Measurements from ENCODE around the gene NFYC. TPM values are rescaled to one million over a fixed set of nuclear protein-coding genes. Genes with fewer than 3 reads are reported as not detected.

NFYC gene
- total and polyA plus RNA-seq, 8 donors, result 54.6 to 98.1 (median 86.0) TPM

DNA sequence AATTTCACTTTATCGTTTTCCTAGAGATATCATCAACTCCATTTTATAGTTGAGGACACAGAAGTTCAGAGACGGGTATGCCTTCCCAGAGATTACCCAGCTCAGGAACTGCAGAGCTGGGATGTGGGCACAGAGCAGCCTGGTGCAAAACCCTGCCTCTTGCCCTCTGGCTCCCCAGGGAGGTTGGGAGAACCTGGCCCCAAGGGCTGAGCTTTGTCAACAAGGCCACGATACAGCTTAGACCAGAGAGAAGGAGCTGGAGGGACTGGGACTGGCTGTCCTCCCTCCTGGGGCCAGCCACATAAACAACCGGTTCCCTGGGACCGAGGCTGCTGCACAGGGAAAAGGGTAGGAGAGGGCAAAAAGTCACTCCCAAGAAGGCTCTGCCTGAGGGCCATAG is 29.8 kb upstream of the NFYC start:
- Histone ChIP-seq H3K27ac (no peak overlapping the region), H3K4me1 (peaks cover 0 to 13% of the 10 kb centered on the region in 2 donors), H3K27me3 (no peaks in the 10 kb centered on the region), H3K9me3 (no peaks in the 10 kb centered on the region), H3K36me3 (no peaks in the 10 kb centered on the region), H3K4me3 (no peak overlapping the region)
- no peak for ATAC-seq
- TF ChIP-seq, protein P1, sequence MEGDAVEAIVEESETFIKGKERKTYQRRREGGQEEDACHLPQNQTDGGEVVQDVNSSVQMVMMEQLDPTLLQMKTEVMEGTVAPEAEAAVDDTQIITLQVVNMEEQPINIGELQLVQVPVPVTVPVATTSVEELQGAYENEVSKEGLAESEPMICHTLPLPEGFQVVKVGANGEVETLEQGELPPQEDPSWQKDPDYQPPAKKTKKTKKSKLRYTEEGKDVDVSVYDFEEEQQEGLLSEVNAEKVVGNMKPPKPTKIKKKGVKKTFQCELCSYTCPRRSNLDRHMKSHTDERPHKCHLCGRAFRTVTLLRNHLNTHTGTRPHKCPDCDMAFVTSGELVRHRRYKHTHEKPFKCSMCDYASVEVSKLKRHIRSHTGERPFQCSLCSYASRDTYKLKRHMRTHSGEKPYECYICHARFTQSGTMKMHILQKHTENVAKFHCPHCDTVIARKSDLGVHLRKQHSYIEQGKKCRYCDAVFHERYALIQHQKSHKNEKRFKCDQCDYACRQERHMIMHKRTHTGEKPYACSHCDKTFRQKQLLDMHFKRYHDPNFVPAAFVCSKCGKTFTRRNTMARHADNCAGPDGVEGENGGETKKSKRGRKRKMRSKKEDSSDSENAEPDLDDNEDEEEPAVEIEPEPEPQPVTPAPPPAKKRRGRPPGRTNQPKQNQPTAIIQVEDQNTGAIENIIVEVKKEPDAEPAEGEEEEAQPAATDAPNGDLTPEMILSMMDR (IDR thresholded peaks at IDR 0.05), result no peak
- DNase-seq, result no peak
- intact Hi-C loops (cut with DNase I), result no loop called here

DNA sequence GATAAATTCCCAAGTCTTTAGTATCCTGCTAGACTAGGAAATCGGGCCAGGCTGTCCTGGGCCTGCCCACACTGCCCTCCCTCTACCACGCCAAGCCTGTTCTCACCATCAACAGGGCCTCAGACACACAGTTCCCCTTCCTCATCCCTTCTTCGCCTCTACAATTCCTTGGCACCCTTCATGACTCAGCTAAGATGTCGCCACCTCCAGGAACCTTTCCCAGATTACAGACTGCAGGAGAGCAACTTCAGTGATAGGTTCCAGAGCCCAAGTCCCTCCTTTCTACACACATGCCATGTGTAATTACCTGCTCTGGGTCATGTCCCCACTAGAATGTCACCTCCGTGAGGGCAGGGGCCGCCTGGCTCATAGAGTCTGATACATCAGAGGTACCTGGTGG is 29.4 kb upstream of the NFYC start:
- peaks cover 0 to 13% of the 10 kb centered on the region in 2 donors for H3K4me1 ChIP-seq
- H3K27ac ChIP-seq, result no peak overlapping the region
- H3K9me3 ChIP-seq, result no peaks in the 10 kb centered on the region
- H3K36me3 ChIP-seq, result no peaks in the 10 kb centered on the region
- intact Hi-C loops (cut with DNase I), result no loop called here
- DNase-seq (no peak), ATAC-seq (no peak)
- H3K27me3 ChIP-seq, result no peaks in the 10 kb centered on the region
- H3K4me3 ChIP-seq, result no peak overlapping the region
- TF ChIP-seq, protein P1 (IDR thresholded peaks at IDR 0.05), result no peak

DNA sequence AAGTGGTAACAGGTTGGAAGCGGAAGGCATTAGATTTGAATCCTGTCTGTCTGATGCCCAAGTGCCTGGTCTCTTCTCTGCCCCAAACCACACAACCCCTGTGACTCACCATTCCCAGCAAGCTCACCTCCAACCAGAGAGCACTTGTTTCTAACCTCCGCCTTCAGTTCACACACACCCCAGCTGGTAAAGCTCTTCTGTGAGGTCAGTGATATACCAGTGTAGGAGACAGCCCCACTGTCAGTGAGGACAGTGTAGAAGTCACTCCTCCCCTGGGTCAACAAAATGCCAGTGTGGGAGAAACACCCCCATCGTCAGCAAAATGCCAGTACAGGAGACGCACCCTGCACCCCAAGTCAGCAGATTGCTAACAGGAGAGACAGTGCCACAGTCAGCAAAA is 28.6 kb upstream of the NFYC start:
- TF ChIP-seq, protein P1 (IDR thresholded peaks at IDR 0.05), result no peak
- Histone ChIP-seq H3K27ac (no peak overlapping the region), H3K4me3 (no peak overlapping the region), H3K9me3 (no peaks in the 10 kb centered on the region), H3K36me3 (no peaks in the 10 kb centered on the region), H3K4me1 (peaks cover 0 to 13% of the 10 kb centered on the region in 2 donors), H3K27me3 (no peaks in the 10 kb centered on the region)
- peak; percentile 47 for ATAC-seq
- intact Hi-C loops (cut with DNase I), result no loop called here
- DNase-seq, result no peak

DNA sequence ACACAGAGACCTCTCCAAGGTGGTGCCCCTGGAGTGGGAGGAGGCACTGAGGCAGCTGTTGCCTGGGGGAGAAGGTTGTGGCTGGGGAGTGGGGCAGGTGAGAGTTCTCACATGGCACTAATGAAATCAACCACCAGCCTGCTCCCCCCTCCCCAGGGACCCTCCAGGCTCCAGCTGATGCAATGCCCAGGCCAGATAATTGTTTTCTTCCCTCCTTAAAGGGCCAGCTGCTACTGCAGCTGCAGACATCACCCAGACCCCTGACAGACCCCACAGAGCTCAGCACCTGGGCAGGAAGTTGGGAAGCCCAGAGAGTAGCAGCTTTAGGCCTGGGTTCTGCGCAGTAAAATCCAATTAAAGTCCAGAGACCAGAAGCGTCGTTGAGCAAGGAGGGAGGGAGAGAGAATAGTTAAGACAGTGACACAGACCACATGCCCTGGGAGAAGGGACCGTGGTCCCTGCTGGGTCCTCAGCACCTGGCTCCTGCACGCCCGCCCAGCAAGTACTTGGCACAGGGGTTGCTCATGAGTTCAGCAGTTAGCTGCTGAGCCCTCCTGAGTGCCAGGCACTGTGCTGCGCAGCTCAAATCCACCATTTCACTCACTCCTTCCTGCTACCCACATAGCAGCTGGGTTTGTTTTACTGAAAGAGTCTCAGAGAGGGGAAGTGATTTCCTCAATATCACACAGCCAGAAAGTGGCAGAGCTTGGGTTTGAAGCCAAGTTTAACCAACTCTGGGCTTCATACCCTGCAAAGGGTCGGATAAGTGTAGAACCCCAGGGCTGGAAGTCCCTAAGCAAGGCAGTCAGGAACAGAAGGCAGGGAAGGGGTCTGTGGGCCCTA is 28.0 kb upstream of the NFYC start:
- intact Hi-C loops (cut with DNase I), result no loop called here
- Histone ChIP-seq H3K27ac (no peak overlapping the region), H3K9me3 (no peaks in the 10 kb centered on the region), H3K36me3 (no peaks in the 10 kb centered on the region), H3K4me1 (peaks cover 0 to 14% of the 10 kb centered on the region in 2 donors), H3K27me3 (no peaks in the 10 kb centered on the region), H3K4me3 (no peak overlapping the region)
- TF ChIP-seq, protein P1 (IDR thresholded peaks at IDR 0.05), result no peak
- ATAC-seq (no peak), DNase-seq (no peak)

DNA sequence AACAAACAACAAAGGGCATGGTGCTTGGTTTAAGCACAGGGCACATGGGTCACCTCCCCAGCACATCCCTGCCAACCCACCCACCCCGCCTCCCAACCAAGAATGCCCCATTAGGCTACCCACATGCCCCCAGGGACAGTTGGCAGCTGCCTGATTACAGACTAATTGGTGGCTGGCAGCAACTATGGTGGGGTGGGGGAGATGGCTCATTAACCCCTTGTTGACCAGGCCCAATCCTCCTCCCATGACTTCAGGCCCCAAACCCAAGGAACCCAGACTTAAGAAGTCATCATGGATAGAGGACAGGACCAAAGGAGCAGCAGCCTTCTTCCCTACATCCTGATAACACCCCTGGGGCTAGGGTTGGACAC is 27.4 kb upstream of the NFYC start:
- intact Hi-C loops (cut with DNase I), result no loop called here
- Histone ChIP-seq H3K36me3 (no peaks in the 10 kb centered on the region), H3K27ac (no peak overlapping the region), H3K9me3 (no peaks in the 10 kb centered on the region), H3K4me1 (peaks cover 0 to 20% of the 10 kb centered on the region in 2 donors), H3K4me3 (no peak overlapping the region), H3K27me3 (no peaks in the 10 kb centered on the region)
- no peak for ATAC-seq
- DNase-seq, result no peak
- TF ChIP-seq, protein P1 (IDR thresholded peaks at IDR 0.05), result no peak
